Esophagus muscularis mucosa (tissue), 4 donors: ENCODE data around the gene CBFA2T3. TPM values are rescaled to one million over a fixed set of nuclear protein-coding genes. Genes with fewer than 3 reads are reported as not detected.

Source experiments
- DNase-seq: peaks from one replicate; pipeline ENCODE4 v3.0.0-alpha.2; 2017; ENCODE audit errors: extremely low spot score
- H3K27ac ChIP-seq, 4 donors: fragments of 200-600 bp; sonication (generic); replicated peaks in 1 of 4; 1 replicate in 3 of 4; 2 replicates in 1 of 4; pipeline ENCODE4 v1.5.1; 2016 to 2019; ENCODE audit warnings: mild to moderate bottlenecking in 1 of 4
- H3K27me3 ChIP-seq, 4 donors: fragments of 200-600 bp; sonication (generic); one replicate each; pipeline versions ENCODE4 v1.5.1 to v1.6.0; 2016 to 2019
- H3K36me3 ChIP-seq, 4 donors: fragments of 200-600 bp; sonication (generic); one replicate each; pipeline ENCODE4 v1.5.1; 2016 to 2019
- H3K4me1 ChIP-seq, 4 donors: fragments of 200-600 bp; sonication (generic); one replicate each; pipeline ENCODE4 v1.5.1; 2016 to 2019
- H3K4me3 ChIP-seq, 4 donors: fragments of 200-600 bp; sonication (generic); 1 replicate in 2 of 4; 2 replicates in 2 of 4; pipeline ENCODE4 v1.5.1; 2016 to 2019; ENCODE audit warnings: mild to moderate bottlenecking in 4 of 4, moderate library complexity in 1 of 4
- H3K9me3 ChIP-seq, 4 donors: fragments of 200-600 bp; sonication (generic); 1 replicate in 3 of 4; 2 replicates in 1 of 4; pipeline ENCODE4 v1.5.1; 2016 to 2019
- CTCF ChIP-seq, 3 experiments: fragments of 200-600 bp in 2 of 3; fragments of 450-650 bp in 1 of 3; sonication (generic) in 2 of 3; IDR thresholded peaks; one replicate each; pipeline ENCODE4 v1.5.1; 2017 to 2019; ENCODE audit warnings: antibody characterized with exemption in 3 of 3, mild to moderate bottlenecking in 2 of 3, moderate library complexity in 1 of 3
- EP300 ChIP-seq: sonication (generic); formaldehyde crosslinking; IDR thresholded peaks from one replicate; pipeline ENCODE4 v1.6.1; 2017; ENCODE audit warnings: antibody characterized with exemption
- POLR2A ChIP-seq: fragments of 450-650 bp; IDR thresholded peaks from one replicate; pipeline ENCODE4 v1.6.1; 2017; ENCODE audit warnings: antibody characterized with exemption, moderate library complexity, mild to moderate bottlenecking, low read depth
- POLR2AphosphoS5 ChIP-seq, 2 donors: sonication (generic); formaldehyde crosslinking; IDR thresholded peaks; one replicate each; pipeline ENCODE4 v1.6.1; 2017; ENCODE audit warnings: antibody characterized with exemption in 2 of 2
- WGBS: methylation state at CpG from one replicate; pipeline ENCODE4 v1.1.5; 2018; 5-methylcytosine and 5-hydroxymethylcytosine counted together
- intact Hi-C: fragments of 100-400 bp; cut with DNase I; formaldehyde crosslinking; loops from one replicate; pipeline ENCODE4 v1.15.1; 2023
- total RNA-seq, 4 donors: library from RNA; depleted of rRNA; stranded (reverse); fragments of >200 nt; gene quantifications; one replicate each; pipeline versions ENCODE4 v1.1.0 to v1.2.1, GENCODE V29; 2016

The CBFA2T3 gene
- total RNA-seq, 4 donors from 2014 or later: 2.0 to 10.4 (median 3.5) TPM

GRCh38 chr16:88965826-88966480 is 11.1 kb downstream of the CBFA2T3 start:
- no peak for DNase-seq
- Histone ChIP-seq H3K4me1 (peaks cover 4 to 9% (median 7%) of the 10 kb centered on the region in 4 donors), H3K27ac (no peak overlapping the region), H3K9me3 (no peaks in the 10 kb centered on the region), H3K27me3 (peaks cover 0 to 70% (median 2%) of the 10 kb centered on the region in 4 donors), H3K4me3 (no peak overlapping the region), H3K36me3 (no peaks in the 10 kb centered on the region)
- TF ChIP-seq CTCF (IDR thresholded peaks at IDR 0.05) (no peak), POLR2AphosphoS5 (IDR thresholded peaks at IDR 0.05) (no peak), EP300 (no peak), POLR2A (no peak)
- intact Hi-C loops: no loop called here
- WGBS: 85% methylated on average over 17 of the region's 19 CpGs

GRCh38 chr16:88965411-88965810 is 11.6 kb downstream of the CBFA2T3 start:
- H3K4me1 ChIP-seq: peaks cover 4 to 9% (median 7%) of the 10 kb centered on the region in 4 donors
- 66% methylated on average over 8 of the region's 8 CpGs for WGBS
- no peaks in the 10 kb centered on the region for H3K36me3 ChIP-seq
- no peak for TF ChIP-seq POLR2AphosphoS5 (IDR thresholded peaks at IDR 0.05)
- TF ChIP-seq POLR2A: no peak
- no peak for TF ChIP-seq EP300
- TF ChIP-seq CTCF (IDR thresholded peaks at IDR 0.05): no peak
- intact Hi-C loops: no loop called here
- no peak for DNase-seq
- no peak overlapping the region for H3K27ac ChIP-seq
- no peak overlapping the region for H3K4me3 ChIP-seq
- H3K9me3 ChIP-seq: no peaks in the 10 kb centered on the region
- H3K27me3 ChIP-seq: peaks cover 0 to 68% (median 2%) of the 10 kb centered on the region in 4 donors

- H3K4me1 ChIP-seq: peaks cover 4 to 9% (median 7%) of the 10 kb centered on the region in 4 donors
- no peak for DNase-seq
- peaks cover 0 to 62% (median 2%) of the 10 kb centered on the region in 4 donors for H3K27me3 ChIP-seq
- intact Hi-C loops: no loop called here
- H3K27ac ChIP-seq: no peak overlapping the region
- TF ChIP-seq EP300 (no peak), POLR2AphosphoS5 (IDR thresholded peaks at IDR 0.05) (no peak), POLR2A (no peak), CTCF (IDR thresholded peaks at IDR 0.05) (no peak)
- H3K9me3 ChIP-seq: no peaks in the 10 kb centered on the region
- no peak overlapping the region for H3K4me3 ChIP-seq
- no peaks in the 10 kb centered on the region for H3K36me3 ChIP-seq
These were observed 12.4 kb downstream of the CBFA2T3 start for GRCh38 chr16:88964636-88965035.

- TF ChIP-seq POLR2AphosphoS5 (IDR thresholded peaks at IDR 0.05): no peak
- TF ChIP-seq CTCF (IDR thresholded peaks at IDR 0.05): no peak
- Histone ChIP-seq H3K27ac (no peak overlapping the region), H3K4me3 (no peak overlapping the region), H3K27me3 (peaks cover 0 to 60% (median 0%) of the 10 kb centered on the region in 4 donors), H3K4me1 (peaks cover 4 to 9% (median 7%) of the 10 kb centered on the region in 4 donors), H3K9me3 (no peaks in the 10 kb centered on the region), H3K36me3 (no peaks in the 10 kb centered on the region)
- intact Hi-C loops: no loop called here
- WGBS: 96% methylated on average over 6 of the region's 20 CpGs
- DNase-seq: no peak
These were observed 13.4 kb downstream of the CBFA2T3 start for GRCh38 chr16:88963583-88963982.
